Measurements from ENCODE around the gene SCYL2. TPM values are rescaled to one million over a fixed set of nuclear protein-coding genes. Genes with fewer than 3 reads are reported as not detected.

The SCYL2 gene
- total RNA-seq, 2 experiments from 2014 or later, result 26.7 to 27.1 TPM

GRCh38 chr12:100364324-100364723, 97.3 kb downstream of the SCYL2 start:
- Mint-ChIP-seq H3K27me3 (peaks cover 9% of the 10 kb centered on the region), H3K9me3 (no peaks in the 10 kb centered on the region)

GRCh38 chr12:100365411-100365810, 98.4 kb downstream of the SCYL2 start:
- peaks cover 9% of the 10 kb centered on the region for H3K27me3 Mint-ChIP-seq
- H3K4me3 Mint-ChIP-seq, result no peak overlapping the region
- H3K9me3 Mint-ChIP-seq, result no peaks in the 10 kb centered on the region
- no peak overlapping the region for H3K27ac Mint-ChIP-seq
- DNase-seq, result no peak
- H3K36me3 Mint-ChIP-seq, result no peaks in the 10 kb centered on the region
- H3K4me1 Mint-ChIP-seq, result no peaks in the 10 kb centered on the region

More at GRCh38 chr12:100364324-100364723, 97.3 kb downstream of the SCYL2 start:
- DNase-seq, result no peak
- Mint-ChIP-seq H3K36me3 (no peaks in the 10 kb centered on the region), H3K27ac (no peak overlapping the region), H3K4me3 (no peak overlapping the region), H3K4me1 (no peaks in the 10 kb centered on the region)

DNA sequence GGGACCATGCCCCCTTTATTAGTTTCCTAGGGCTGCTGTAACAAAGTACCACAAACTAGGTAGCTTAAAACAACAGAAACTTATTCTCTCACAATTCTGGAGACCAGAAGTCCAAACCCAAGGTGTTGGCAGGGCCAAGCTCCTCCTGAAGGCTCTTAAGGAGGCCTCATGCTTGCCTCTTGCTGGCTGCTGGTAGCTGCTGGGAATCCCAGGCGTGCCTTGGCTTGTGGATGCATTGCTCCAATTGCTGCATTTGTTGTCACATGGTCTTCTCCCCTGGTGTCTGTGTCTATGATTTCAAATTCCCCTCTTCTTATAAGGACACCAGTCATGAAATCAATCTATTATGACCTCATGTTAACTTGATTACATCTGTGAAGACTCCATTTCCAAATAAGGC, 101.1 kb downstream of the SCYL2 start:
- Mint-ChIP-seq H3K4me1 (no peaks in the 10 kb centered on the region), H3K27me3 (no peaks in the 10 kb centered on the region), H3K4me3 (no peak overlapping the region), H3K27ac (no peak overlapping the region), H3K36me3 (no peaks in the 10 kb centered on the region), H3K9me3 (no peaks in the 10 kb centered on the region)
- no peak for DNase-seq

DNA sequence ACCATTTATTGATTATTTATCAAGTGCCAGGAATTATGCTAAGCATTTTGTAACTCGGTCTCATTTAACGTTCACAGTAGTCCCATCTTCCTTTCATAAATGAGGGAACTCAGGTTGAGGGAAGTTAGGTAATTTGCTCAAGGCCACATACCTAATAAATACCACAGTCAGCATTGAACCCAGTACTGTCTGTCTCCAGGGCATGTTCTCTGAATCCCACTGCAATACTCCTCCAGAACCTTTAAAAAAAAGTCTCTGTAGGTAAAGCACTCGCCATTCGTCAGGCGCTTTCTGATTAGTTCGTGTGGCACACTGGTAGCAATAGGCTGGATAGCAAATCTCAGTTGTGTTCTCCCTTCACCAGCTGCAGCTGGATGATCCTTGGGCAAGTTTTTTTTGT, 104.2 kb downstream of the SCYL2 start:
- H3K27ac Mint-ChIP-seq, result no peak overlapping the region
- no peak for DNase-seq
- H3K36me3 Mint-ChIP-seq, result no peaks in the 10 kb centered on the region
- H3K4me3 Mint-ChIP-seq, result no peak overlapping the region
- H3K9me3 Mint-ChIP-seq, result no peaks in the 10 kb centered on the region
- H3K4me1 Mint-ChIP-seq, result no peaks in the 10 kb centered on the region
- no peaks in the 10 kb centered on the region for H3K27me3 Mint-ChIP-seq

DNA sequence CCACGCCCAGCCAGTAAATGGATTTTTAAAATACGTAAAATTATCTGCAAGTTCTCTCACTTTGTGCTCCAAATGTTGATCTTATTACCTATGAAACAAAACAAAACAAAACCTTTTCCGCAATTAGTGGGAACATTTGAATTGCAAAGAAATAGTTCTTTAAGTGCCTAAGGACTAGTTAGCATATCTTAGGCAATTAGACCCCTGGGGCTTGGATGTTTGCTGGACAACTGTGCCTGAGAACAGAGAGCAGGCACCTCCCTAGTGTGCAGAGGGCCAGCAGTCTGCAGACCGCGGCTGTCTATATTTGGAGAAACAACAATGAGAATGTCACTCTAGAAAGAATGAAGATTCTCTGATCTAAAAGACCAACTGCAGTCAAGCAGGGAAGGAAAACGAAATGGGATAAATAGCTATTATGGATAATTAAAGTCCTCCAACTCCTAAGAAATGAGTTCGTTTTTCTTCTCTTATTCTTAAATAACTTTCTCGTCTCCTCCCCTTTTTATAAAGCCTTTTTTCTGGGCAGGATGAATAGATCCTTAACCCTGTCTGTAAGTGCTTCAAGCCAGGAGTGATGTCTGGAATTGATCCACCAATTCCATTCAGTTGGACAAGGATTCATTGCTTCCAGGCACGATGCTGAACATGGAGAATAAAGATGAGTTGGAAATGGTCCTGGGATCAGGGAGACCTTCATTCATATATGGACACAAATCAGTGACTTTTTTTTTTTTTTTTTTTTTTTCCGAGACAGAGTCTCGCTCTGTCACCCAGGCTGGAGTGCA, 106.1 kb downstream of the SCYL2 start:
- Mint-ChIP-seq H3K36me3 (no peaks in the 10 kb centered on the region), H3K4me1 (no peaks in the 10 kb centered on the region), H3K27me3 (no peaks in the 10 kb centered on the region), H3K9me3 (no peaks in the 10 kb centered on the region), H3K4me3 (no peak overlapping the region), H3K27ac (no peak overlapping the region)
- DNase-seq, result no peak

DNA sequence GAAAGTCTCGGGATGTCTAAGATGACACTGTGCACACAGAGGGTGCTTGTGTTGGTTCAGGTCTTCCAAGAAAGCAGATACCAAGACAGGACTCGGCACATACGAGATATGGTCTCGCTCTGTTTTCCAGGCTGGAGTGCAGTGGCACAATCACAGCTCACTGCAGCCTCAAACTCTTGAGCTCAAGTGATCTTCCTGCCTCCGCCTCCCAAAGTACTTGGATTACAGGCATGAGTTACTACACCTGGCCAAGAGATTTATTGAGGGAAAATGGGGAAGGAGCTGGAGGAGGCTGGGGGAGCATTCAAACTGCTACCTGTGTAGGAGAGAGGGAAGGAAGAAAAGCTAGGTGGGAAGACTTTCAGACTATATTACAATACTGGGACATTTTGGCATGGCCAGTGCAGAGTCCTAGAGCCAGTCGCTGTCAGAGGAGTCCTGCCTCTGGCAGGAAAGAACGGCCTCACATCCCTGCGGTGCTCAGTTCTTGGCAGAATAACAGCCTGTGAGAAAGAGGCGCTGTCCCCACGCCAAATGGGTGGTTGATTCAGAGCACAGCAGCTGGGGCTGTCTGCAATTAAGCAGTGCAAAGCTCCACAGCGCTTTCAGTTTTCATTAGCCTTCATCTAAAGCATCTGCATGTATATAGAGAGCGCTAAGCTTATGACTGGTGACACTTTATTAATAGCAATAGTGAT, 108.2 kb downstream of the SCYL2 start:
- Mint-ChIP-seq H3K4me1 (no peaks in the 10 kb centered on the region), H3K27me3 (no peaks in the 10 kb centered on the region), H3K36me3 (no peaks in the 10 kb centered on the region), H3K4me3 (no peak overlapping the region), H3K9me3 (no peaks in the 10 kb centered on the region), H3K27ac (no peak overlapping the region)
- DNase-seq, result no peak

- H3K4me3 Mint-ChIP-seq, result no peak overlapping the region
- H3K9me3 Mint-ChIP-seq, result no peaks in the 10 kb centered on the region
- H3K27me3 Mint-ChIP-seq, result no peaks in the 10 kb centered on the region
- no peak for DNase-seq
- H3K36me3 Mint-ChIP-seq, result no peaks in the 10 kb centered on the region
- no peaks in the 10 kb centered on the region for H3K4me1 Mint-ChIP-seq
- no peak overlapping the region for H3K27ac Mint-ChIP-seq
These were observed 109.2 kb downstream of the SCYL2 start for GRCh38 chr12:100376161-100376560.

- no peak overlapping the region for H3K4me3 Mint-ChIP-seq
These were observed 114.4 kb downstream of the SCYL2 start for GRCh38 chr12:100381379-100381778.

GRCh38 chr12:100382338-100382737, 115.4 kb downstream of the SCYL2 start:
- Mint-ChIP-seq H3K36me3 (no peaks in the 10 kb centered on the region), H3K4me1 (no peaks in the 10 kb centered on the region), H3K9me3 (no peaks in the 10 kb centered on the region), H3K27ac (no peak overlapping the region), H3K4me3 (no peak overlapping the region), H3K27me3 (no peaks in the 10 kb centered on the region)
- no peak for DNase-seq

More at GRCh38 chr12:100381379-100381778, 114.4 kb downstream of the SCYL2 start:
- Mint-ChIP-seq H3K36me3 (no peaks in the 10 kb centered on the region), H3K27me3 (no peaks in the 10 kb centered on the region), H3K27ac (no peak overlapping the region), H3K4me1 (no peaks in the 10 kb centered on the region), H3K9me3 (no peaks in the 10 kb centered on the region)
- no peak for DNase-seq

- Mint-ChIP-seq H3K4me1 (no peaks in the 10 kb centered on the region), H3K27me3 (peaks cover 7% of the 10 kb centered on the region), H3K9me3 (no peaks in the 10 kb centered on the region), H3K36me3 (no peaks in the 10 kb centered on the region), H3K27ac (no peak overlapping the region), H3K4me3 (no peak overlapping the region)
- no peak for DNase-seq
These were observed 116.9 kb downstream of the SCYL2 start for GRCh38 chr12:100383586-100384558.

DNA sequence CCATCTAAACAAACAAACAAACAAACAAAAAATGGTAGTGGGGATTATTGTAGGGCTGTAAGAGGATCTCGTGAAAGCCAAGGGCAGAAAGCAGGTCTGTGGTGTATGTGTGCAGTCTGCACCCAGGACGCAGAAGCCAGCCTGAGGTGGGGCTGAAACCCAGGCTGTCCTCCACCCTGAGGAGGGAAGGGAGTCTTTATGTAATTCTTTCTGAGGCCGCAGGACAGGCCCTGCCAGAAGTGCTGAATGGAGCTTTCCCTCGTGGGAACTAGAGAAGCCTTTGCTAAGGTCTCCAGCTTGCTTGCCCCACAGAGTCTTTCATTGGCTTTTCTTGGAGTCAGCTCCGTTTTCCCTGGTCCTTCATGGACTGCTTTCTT, 117.6 kb downstream of the SCYL2 start:
- Mint-ChIP-seq H3K36me3 (no peaks in the 10 kb centered on the region), H3K9me3 (no peaks in the 10 kb centered on the region), H3K4me3 (no peak overlapping the region), H3K4me1 (no peaks in the 10 kb centered on the region), H3K27me3 (peaks cover 7% of the 10 kb centered on the region), H3K27ac (no peak overlapping the region)
- DNase-seq, result no peak

- H3K9me3 Mint-ChIP-seq, result no peaks in the 10 kb centered on the region
- peaks cover 7% of the 10 kb centered on the region for H3K27me3 Mint-ChIP-seq
- no peak overlapping the region for H3K4me3 Mint-ChIP-seq
- H3K27ac Mint-ChIP-seq, result no peak overlapping the region
- no peaks in the 10 kb centered on the region for H3K4me1 Mint-ChIP-seq
- no peak for DNase-seq
- H3K36me3 Mint-ChIP-seq, result no peaks in the 10 kb centered on the region
These were observed 121.4 kb downstream of the SCYL2 start for GRCh38 chr12:100388382-100388781.

Data from activated naive CD8-positive, alpha-beta T cell treated with anti-CD3 and anti-CD28 coated beads for 36 hours (primary cell).